IPS-18c (cell line): Measurements from ENCODE around the gene MYO10.

ENCODE experiments used
- H3K4me3 ChIP-seq: 2 replicates; pipeline ENCODE4 v1.7.0; 2013; ENCODE audit warnings: low read depth, mild to moderate bottlenecking, low read length, moderate library complexity; ENCODE audit not compliant: insufficient read depth
- H3K9me3 ChIP-seq: one replicate; pipeline ENCODE4 v1.6.1; 2013; ENCODE audit warnings: mild to moderate bottlenecking, low read length, moderate library complexity; ENCODE audit not compliant: control insufficient read depth, insufficient read depth

The MYO10 gene

GRCh38 chr5:16819522-16820167 lies 116.4 kb downstream of the MYO10 start:
- H3K9me3 ChIP-seq, result no peaks in the 10 kb centered on the region
- no peak overlapping the region for H3K4me3 ChIP-seq

DNA sequence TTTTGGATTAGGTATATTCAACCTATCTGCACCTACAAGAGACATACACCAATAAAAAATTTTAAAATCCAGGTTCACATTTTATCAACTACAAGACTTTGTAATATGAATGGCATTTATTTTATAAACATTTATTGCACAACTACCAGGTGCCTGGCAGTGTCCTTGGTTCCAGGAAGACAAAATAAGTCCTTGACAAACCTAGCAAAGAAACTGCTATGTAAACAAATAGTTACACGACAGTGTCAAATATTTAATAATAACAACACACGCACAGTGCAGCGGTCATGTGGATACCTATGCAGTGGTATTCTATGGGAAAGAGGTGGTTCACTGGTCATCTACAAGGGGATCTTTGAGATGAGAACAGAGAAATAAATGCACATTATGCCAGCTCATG lies 120.7 kb downstream of the MYO10 start:
- H3K9me3 ChIP-seq, result no peaks in the 10 kb centered on the region
- H3K4me3 ChIP-seq, result no peak overlapping the region

GRCh38 chr5:16812911-16813310 lies 123.2 kb downstream of the MYO10 start:
- Histone ChIP-seq H3K4me3 (no peak overlapping the region), H3K9me3 (no peaks in the 10 kb centered on the region)

DNA sequence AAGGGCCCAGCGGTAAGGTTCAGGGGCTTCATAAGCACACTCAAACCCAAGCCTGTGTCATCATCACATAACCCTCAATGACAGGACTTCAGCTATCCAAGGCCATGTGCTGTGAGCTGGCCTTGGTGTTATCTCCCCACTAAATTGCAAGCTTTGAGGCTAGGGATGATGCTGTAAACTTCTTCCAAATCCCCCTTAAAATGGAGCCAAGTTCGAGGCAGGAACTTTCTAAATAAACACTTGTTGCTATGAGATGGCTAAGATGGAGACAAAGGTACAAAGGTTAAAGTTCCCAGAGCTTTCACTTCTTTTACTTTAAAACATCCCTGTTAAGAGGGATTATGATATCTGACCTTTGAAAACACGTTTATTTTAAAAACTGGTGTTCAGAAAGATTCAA lies 123.6 kb downstream of the MYO10 start:
- H3K4me3 ChIP-seq, result no peak overlapping the region
- no peaks in the 10 kb centered on the region for H3K9me3 ChIP-seq

DNA sequence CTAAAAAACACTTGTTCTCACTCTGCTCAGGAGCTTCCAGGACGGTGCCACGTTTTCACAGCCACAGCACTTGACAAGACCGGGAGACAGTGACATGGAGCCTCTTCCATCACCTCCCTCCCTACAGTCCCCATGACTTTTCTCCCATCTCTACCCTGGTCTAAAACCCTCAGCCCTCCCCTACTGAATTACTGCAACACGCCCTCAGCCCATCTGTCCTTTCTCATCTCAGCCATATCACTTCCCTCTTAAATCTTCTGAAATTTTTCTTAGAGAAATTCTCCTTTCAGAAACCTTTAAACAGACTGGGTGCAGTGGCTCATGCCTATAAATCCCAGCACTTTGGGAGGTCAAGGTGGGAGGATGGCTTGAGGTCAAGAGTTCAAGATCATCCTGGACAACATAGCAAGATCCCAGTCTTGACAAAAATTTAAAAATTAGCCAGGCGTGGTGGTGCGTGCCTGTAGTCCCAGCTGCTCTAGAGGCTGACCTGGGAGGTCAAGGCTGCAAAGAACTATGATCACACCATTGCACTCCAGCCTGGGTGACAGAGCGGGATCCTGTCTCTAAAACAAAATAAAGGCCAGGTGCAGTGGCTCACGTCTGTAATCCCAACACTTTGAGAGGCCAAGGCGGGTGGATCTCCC lies 125.8 kb downstream of the MYO10 start:
- H3K4me3 ChIP-seq, result no peak overlapping the region
- no peaks in the 10 kb centered on the region for H3K9me3 ChIP-seq

GRCh38 chr5:16809395-16810207 lies 126.5 kb downstream of the MYO10 start:
- no peak overlapping the region for H3K4me3 ChIP-seq
- no peaks in the 10 kb centered on the region for H3K9me3 ChIP-seq

- no peaks in the 10 kb centered on the region for H3K9me3 ChIP-seq
- no peak overlapping the region for H3K4me3 ChIP-seq
Measured at GRCh38 chr5:16809010-16809394, 127.1 kb downstream of the MYO10 start.

DNA sequence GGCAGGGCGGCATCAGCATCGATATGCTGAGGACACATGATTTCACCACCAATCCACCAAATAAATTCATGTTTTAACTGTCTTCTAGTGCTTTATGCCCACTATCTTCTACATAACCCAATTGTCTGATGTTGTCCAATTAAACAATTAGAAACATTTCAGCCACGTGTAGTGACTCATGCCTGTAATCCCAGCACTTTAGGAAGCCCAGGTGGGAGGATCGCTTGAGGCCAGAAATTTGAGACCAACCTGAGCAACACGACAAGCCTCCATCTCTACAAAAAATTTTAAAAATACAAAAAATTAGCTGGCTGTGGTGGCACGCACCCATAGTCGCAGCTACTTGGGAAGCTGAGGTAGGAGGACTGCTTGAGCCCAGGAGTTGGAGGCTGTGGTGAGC lies 128.1 kb downstream of the MYO10 start:
- Histone ChIP-seq H3K4me3 (no peak overlapping the region), H3K9me3 (no peaks in the 10 kb centered on the region)

GRCh38 chr5:16807547-16807864 lies 128.6 kb downstream of the MYO10 start:
- Histone ChIP-seq H3K9me3 (no peaks in the 10 kb centered on the region), H3K4me3 (no peak overlapping the region)

- H3K9me3 ChIP-seq, result no peaks in the 10 kb centered on the region
- H3K4me3 ChIP-seq, result no peak overlapping the region
Measured at GRCh38 chr5:16806711-16807546, 129.2 kb downstream of the MYO10 start.

- H3K9me3 ChIP-seq, result no peaks in the 10 kb centered on the region
- no peak overlapping the region for H3K4me3 ChIP-seq
Measured at GRCh38 chr5:16805486-16805885, 130.6 kb downstream of the MYO10 start.

DNA sequence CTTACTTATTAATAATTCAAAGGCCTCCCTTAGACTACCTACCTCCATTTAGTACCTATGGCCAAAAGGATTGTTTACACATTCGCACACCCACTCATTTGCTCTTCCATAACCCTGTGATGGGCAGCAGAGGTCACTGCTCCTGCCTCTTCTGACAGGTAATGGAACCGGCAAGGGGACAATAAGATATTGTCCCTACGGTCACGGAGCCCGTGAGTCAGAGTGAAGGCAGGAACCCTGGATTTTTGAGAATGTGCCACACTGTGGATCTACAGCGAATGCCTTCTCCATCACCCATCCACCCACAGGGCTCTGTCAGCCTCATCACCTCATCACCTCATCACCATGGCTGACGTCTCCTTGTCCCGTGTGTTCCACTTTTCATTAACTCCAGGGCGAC lies 132.3 kb downstream of the MYO10 start:
- no peaks in the 10 kb centered on the region for H3K9me3 ChIP-seq
- no peak overlapping the region for H3K4me3 ChIP-seq

DNA sequence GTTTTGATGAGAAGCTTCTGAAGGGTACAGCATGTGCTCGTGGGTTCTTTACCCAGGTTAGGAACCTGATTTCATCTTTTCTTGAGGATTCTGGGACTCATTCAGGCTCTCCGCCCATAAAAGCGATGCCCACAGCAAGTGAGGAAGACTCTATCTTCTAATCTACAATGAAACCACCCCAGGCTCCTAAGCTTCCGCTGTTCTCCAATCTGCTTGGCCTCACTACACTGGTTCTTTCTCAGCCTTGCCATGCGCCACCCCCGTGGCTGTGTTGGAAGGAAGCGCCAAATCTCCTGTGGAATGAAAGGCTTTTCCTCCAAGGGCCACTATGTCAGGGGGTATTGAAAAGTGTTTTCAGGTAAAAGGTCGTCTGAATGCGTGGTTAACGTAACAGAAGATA lies 135.6 kb downstream of the MYO10 start:
- peaks cover 3% of the 10 kb centered on the region for H3K9me3 ChIP-seq
- no peak overlapping the region for H3K4me3 ChIP-seq

DNA sequence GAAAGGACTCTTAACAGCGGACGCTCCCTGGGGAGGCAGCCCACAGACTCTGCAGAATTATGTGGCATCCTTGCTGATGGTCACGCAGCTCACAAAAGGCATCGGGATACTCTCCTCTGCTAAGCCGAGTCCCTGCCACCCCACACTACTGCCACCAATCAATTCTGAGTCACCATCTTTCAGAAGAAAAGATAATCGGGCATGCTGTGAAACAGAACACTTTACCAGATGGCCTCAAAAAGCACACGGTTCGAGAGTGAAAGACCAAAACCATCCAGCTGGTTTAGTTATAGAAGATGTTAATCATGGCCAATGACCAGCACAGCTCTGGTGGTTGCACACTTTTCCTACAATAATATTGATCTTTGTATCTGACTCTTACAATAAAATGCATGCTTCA lies 136.3 kb downstream of the MYO10 start:
- no peak overlapping the region for H3K4me3 ChIP-seq
- peaks cover 3% of the 10 kb centered on the region for H3K9me3 ChIP-seq

GRCh38 chr5:16797951-16798350 lies 138.1 kb downstream of the MYO10 start:
- Histone ChIP-seq H3K4me3 (no peak overlapping the region), H3K9me3 (peaks cover 3% of the 10 kb centered on the region)

DNA sequence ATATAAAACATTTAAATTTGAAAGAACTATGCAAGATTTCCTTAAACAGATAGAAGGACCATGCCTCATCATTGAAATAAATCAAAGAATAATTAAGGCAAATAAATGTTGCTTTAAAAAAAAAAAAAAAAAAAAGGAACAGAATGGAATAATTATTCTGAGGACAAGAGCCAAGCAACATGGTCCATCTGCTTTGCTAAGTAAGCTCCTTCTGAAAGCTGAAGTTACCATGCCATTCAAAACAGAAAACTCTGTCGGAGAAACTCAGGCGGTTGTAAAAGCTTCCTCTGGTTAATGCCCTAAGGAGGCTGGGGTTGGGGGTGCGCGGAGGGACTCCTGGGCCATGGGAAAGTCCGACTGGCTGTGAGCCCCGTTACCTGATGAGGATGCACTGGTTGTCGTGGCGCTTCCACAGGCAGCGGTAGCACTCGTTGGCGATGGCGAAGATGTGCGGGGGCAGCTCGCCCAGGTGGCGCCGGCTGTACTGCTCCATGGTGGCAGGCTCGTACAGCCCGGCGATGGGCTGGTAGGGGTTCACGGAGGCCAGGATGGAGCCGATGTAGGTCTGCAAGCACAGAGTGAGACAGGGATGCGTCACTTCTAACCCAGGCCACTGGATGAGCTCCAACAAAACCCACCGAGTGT lies 141.7 kb downstream of the MYO10 start:
- Histone ChIP-seq H3K4me3 (no peak overlapping the region), H3K9me3 (peaks cover 3% of the 10 kb centered on the region)

DNA sequence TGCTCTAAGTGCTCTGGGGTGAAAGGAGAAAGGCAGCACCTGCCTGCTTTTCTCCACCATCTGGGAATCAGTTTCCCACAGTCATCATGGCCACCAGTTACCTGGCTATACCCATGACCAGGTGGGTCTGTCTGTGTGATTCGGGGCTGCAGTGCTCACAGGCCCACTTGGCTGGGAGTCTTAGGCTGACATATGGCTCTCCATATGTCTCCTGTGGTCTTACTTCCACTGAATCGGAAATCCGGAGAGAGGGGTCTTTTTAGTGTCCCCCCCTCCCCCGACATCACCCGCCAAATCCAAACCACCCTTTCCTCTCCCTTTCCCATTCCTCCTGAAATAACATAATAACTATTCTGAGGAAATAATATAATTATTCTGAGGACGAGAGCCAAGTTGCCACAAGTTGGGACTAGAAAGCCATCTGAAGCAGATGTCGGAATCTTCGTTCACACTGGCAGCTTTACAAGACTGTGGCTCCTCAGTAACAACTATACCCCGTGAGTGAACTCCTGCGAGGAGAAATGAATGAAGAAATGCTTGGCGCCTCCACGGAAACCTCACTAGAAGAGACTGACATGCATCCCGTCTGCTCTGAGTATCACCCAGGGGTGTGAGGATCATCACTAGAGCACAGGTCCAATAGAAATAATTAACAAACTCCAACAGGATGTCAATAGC lies 143.4 kb downstream of the MYO10 start:
- Histone ChIP-seq H3K9me3 (peaks cover 3% of the 10 kb centered on the region), H3K4me3 (no peak overlapping the region)
